ENCODE measurements around the gene NINJ1. TPM values are rescaled to one million over a fixed set of nuclear protein-coding genes. Genes with fewer than 3 reads are reported as not detected.

The NINJ1 gene
- total and polyA plus RNA-seq, 12 donors: 35.5 to 77.1 (median 41.3) TPM

DNA sequence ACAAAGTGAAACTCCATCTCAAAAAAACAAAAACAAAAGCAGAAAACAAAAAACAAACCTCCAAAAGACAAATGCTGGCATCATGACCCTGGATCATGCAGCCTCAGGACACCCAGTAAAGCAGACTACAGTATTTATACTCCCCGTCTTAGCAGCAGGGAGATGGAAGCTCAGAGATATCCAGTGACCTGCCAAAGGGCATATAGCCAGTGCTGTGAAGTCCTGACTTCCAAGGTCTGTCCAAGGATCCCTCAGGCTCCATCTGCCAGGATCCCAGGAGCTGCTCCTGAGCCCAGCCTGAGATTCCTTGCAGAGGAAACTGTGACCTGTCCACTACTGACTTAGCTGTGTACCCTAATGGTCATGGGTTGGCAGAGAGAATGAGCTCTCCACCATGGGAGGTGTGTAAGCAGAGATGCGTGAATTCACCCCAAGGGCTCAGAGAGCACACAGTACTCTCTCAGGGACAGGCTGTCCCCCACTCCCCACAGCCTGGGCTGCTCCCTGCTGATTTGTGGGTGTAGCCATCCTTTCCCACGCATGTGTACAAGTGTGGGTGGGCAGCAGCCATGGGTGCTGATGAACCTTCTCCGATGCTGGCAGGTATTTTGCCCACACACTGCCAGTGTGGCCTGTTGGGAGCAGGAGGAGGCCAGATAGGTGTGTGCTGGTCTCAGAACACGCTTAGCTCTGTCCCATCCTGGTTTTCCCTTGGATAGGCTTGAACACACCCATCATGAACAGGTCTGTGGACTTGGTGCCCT lies 47.8 kb upstream of the NINJ1 start:
- H3K9me3 ChIP-seq: no peaks in the 10 kb centered on the region
- TF ChIP-seq, protein P1, sequence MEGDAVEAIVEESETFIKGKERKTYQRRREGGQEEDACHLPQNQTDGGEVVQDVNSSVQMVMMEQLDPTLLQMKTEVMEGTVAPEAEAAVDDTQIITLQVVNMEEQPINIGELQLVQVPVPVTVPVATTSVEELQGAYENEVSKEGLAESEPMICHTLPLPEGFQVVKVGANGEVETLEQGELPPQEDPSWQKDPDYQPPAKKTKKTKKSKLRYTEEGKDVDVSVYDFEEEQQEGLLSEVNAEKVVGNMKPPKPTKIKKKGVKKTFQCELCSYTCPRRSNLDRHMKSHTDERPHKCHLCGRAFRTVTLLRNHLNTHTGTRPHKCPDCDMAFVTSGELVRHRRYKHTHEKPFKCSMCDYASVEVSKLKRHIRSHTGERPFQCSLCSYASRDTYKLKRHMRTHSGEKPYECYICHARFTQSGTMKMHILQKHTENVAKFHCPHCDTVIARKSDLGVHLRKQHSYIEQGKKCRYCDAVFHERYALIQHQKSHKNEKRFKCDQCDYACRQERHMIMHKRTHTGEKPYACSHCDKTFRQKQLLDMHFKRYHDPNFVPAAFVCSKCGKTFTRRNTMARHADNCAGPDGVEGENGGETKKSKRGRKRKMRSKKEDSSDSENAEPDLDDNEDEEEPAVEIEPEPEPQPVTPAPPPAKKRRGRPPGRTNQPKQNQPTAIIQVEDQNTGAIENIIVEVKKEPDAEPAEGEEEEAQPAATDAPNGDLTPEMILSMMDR (IDR thresholded peaks at IDR 0.05): no peak
- WGBS, 2 donors: 84% methylated on average over 5 of the region's 5 CpGs
- peaks cover 0 to 66% (median 26%) of the 10 kb centered on the region in 7 donors for H3K27me3 ChIP-seq
- H3K36me3 ChIP-seq: no peaks in the 10 kb centered on the region
- peak overlapping the region in 1 of 10 donors; percentile 49 for H3K27ac ChIP-seq
- no peak for ATAC-seq
- no peak for DNase-seq
- peaks cover 4 to 47% (median 19%) of the 10 kb centered on the region in 9 donors for H3K4me1 ChIP-seq
- H3K4me3 ChIP-seq: no peak overlapping the region
- intact Hi-C loops (cut with DNase I): no loop called here

DNA sequence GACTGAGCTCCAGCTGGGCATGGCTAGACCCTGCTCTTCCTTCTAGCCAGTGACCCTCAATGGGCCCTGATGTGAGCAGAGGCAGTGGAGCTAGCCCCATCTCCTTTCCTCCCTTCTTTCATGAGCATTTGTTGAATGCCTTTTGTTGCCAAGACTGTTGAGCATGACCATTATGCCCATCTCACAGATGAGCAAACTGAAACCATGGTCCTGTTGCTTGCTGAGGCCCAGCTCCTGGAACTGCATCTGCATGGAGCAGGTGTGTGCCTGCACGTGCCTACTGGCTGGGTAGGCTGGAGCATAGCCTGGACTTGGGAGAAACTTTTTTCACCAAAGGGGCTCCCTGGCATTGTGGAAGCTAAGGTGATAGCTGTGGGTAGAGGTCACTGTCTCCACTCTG lies 46.9 kb upstream of the NINJ1 start:
- Histone ChIP-seq H3K36me3 (no peaks in the 10 kb centered on the region), H3K9me3 (no peaks in the 10 kb centered on the region), H3K4me3 (no peak overlapping the region), H3K27ac (no peak overlapping the region), H3K27me3 (peaks cover 0 to 57% (median 26%) of the 10 kb centered on the region in 7 donors), H3K4me1 (peaks cover 4 to 38% (median 19%) of the 10 kb centered on the region in 9 donors)
- ATAC-seq (no peak), DNase-seq (no peak)
- 58 to 74% methylated on average over 1 of the region's 1 CpG for WGBS, 2 donors
- intact Hi-C loops (cut with DNase I): no loop called here
- TF ChIP-seq, protein P1 (IDR thresholded peaks at IDR 0.05): no peak

DNA sequence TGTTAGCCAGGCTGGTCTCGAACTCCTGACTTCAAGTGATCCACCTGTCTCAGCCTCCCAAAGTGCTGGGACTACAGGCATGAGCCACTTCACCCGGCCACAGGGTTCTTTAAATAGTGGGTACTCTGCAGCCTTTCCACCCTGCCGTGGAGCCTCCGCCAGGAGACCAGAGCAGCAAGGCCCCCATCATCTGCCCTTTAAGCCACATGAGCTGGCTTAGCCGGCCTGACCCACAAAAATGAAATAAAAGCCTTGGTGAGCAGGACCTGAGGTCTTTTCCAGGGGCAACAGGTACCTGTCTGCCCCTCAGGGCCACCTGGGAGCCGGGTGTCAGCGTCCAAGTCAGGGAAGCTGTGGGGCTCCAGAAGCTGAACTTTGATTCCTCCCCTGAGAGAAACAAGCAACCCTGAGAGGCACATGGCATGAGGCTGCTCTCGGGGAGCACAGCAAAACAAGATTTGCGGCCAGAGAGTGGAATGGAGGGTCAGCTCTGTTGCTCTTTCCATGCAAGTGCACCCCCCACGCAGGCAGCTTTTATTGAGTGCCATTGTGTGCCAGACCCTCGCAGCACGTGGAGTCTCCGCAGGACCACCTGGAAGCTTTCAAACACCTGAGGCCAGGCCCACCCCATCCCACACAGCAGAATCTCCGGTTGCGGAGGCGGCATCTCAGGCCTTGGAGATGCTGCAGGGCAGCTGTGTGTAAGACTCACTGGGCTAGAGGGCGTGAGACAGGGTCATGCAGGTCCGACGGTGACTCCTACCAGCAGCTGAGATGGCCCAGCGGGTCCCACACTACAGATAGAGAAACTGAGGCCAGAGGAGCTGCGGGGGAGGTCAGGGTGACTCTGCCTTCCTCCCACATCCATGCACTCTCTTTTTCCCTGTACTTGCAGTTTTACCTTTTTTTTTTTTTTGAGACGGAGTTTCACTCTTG lies 45.1 kb upstream of the NINJ1 start:
- Histone ChIP-seq H3K36me3 (no peaks in the 10 kb centered on the region), H3K4me3 (no peak overlapping the region), H3K4me1 (peaks cover 4 to 31% (median 19%) of the 10 kb centered on the region in 9 donors), H3K9me3 (no peaks in the 10 kb centered on the region), H3K27ac (no peak overlapping the region), H3K27me3 (peaks cover 0 to 40% (median 18%) of the 10 kb centered on the region in 7 donors)
- DNase-seq: no peak
- ATAC-seq: no peak
- TF ChIP-seq, protein P1 (IDR thresholded peaks at IDR 0.05): no peak
- intact Hi-C loops (cut with DNase I): no loop called here
- WGBS, 2 donors: 84 to 91% methylated on average over 22 of the region's 22 CpGs

DNA sequence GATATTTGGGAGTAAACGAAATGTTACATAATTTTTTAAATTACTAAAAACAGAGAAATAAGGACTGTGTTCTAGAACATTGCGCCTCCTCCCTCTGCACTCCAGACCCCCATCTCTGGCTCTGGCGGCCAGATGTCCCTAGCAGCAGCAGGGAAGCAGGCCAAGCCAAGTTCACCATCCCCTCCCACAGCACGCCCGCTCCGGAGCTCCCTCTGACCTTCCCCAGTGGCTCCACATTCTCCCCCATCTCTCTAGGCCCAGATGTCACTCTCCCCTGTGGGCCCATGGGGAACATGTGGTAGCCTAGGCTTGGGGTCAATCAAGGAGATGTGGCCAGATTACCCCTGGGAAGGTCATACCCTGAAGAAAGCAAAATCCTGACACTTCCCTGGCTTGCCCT lies 43.6 kb upstream of the NINJ1 start:
- ATAC-seq (peak in 2 of 8 donors; percentile 21 to 27), DNase-seq (no peak)
- peaks cover 0 to 28% (median 9%) of the 10 kb centered on the region in 9 donors for H3K4me1 ChIP-seq
- H3K36me3 ChIP-seq: no peaks in the 10 kb centered on the region
- H3K27me3 ChIP-seq: peaks cover 0 to 26% (median 6%) of the 10 kb centered on the region in 7 donors
- TF ChIP-seq, protein P1 (IDR thresholded peaks at IDR 0.05): no peak
- WGBS, 2 donors: 57 to 60% methylated on average over 6 of the region's 6 CpGs
- no peaks in the 10 kb centered on the region for H3K9me3 ChIP-seq
- no peak overlapping the region for H3K4me3 ChIP-seq
- H3K27ac ChIP-seq: no peak overlapping the region
- intact Hi-C loops (cut with DNase I): no loop called here

Measured in heart right ventricle (tissue), 16 donors.